Heart left ventricle (tissue), 13 donors: ENCODE data around the gene PSEN2.
"Not testable (repeated sequence)": the region's sequence is repeated elsewhere in the genome, so short reads cannot be mapped to it uniquely, and the experiment has no call there.

ENCODE experiments used
- POLR2A ChIP-seq, 2 donors: fragments of 450-650 bp; IDR thresholded peaks; one replicate each; pipeline ENCODE4 v1.6.1; 2017; ENCODE audit warnings: antibody characterized with exemption in 2 of 2, mild to moderate bottlenecking in 2 of 2, moderate library complexity in 2 of 2
- TF ChIP-seq, protein P1 (sequence below), 12 donors: fragments of 200-600 bp; sonication (generic) in 4 of 12; IDR thresholded peaks; one replicate each; pipeline versions ENCODE4 v1.5.0 to v1.8.0; 2018 to 2022; ENCODE audit warnings: antibody characterized with exemption in 12 of 12, mild to moderate bottlenecking in 5 of 12
- donor health status: ischemic (EF 13 %, LVEDD 7.1; RV severe dilation, severe dysfunction).
- donor health status: DM: no; HTN: yes; CAD: no.
- donor health status: DM: no; HTN: no; CAD: no.
- donor health status: ischemic (EF 25% LVEDD 6.9; RV normal size, moderate dysfunction).
- donor health status: ischemic (EF 25% LVEDD 5.7; RV mildly dilated, moderate dysfunction).
- donor health status: ischemic (EF 35%, LVEDD 5.7; RV mildly dilated, moderate dysfunction).
- donor health status: nonischemic (EF 11% LVEDD 7.7; RV severe dilation, severe dysfunction).
- donor health status: DM: yes; HTN: yes; CAD: no.
- donor health status: PGD.
- donor health status: ischemic (EF 29% LVEDD 5.4; RV normal size, mild dysfunction).
- donor health status: nonischemic (EF 23%, LVEDD 6.1; RV moderate dilation, normal function).

DNA sequence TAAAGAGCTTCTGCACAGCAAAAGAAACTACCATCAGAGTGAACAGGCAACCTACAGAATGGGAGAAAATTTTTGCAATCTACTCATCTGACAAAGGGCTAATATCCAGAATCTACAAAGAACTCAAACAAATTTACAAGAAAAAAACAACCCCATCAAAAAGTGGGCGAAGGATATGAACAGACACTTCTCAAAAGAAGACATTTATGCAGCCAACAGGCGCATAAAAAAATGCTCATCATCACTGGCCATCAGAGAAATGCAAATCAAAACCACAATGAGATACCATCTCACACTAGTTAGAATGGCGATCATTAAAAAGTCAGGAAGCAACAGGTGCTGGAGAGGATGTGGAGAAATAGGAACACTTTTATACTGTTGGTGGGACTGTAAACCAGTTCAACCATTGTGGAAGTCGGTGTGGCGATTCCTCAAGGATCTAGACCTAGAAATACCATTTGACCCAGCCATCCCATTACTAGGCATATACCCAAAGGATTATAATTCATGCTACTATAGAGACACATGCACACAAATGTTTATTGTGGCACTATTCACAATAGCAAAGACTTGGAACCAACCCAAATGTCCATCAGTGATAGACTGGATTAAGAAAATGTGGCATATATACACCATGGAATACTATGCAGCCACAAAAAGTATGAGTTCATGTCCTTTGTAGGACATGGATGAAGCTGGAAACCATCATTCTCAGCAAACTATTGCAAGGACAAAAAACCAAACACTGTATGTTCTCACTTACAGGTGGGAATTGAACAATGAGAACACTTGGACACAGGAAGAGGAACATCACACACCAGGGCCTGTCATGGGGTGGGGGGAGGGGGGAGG is 59.1 kb downstream of the PSEN2 start:
- TF ChIP-seq, protein P1, sequence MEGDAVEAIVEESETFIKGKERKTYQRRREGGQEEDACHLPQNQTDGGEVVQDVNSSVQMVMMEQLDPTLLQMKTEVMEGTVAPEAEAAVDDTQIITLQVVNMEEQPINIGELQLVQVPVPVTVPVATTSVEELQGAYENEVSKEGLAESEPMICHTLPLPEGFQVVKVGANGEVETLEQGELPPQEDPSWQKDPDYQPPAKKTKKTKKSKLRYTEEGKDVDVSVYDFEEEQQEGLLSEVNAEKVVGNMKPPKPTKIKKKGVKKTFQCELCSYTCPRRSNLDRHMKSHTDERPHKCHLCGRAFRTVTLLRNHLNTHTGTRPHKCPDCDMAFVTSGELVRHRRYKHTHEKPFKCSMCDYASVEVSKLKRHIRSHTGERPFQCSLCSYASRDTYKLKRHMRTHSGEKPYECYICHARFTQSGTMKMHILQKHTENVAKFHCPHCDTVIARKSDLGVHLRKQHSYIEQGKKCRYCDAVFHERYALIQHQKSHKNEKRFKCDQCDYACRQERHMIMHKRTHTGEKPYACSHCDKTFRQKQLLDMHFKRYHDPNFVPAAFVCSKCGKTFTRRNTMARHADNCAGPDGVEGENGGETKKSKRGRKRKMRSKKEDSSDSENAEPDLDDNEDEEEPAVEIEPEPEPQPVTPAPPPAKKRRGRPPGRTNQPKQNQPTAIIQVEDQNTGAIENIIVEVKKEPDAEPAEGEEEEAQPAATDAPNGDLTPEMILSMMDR (IDR thresholded peaks at IDR 0.05) = not testable (repeated sequence)
- not testable (repeated sequence) for TF ChIP-seq POLR2A (IDR thresholded peaks at IDR 0.05)
